Measurements from ENCODE around the gene PLEKHM1.

Gene PLEKHM1

DNA sequence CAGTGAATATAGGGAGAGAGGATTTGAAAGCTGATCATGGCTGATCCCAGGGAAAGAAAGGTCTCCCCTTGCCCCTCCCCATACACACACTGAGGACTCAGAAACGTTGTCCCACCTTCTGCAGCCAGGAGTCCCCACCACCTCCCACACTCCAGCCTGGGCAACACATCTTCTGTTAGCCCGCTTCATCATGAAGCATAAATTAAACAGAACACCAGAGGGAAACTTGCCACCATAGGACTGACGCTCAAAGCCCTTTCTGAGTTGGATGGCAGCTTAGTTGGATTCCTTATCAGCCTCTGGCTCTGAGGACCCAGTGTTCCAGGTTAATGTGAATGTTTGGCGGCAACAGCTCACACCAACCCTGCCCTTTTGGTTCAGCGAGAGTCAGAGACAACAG lies 91.7 kb downstream of the PLEKHM1 start:
- DNase-seq (ENCODE audit: low read depth in 2 of 2), result no peak

DNA sequence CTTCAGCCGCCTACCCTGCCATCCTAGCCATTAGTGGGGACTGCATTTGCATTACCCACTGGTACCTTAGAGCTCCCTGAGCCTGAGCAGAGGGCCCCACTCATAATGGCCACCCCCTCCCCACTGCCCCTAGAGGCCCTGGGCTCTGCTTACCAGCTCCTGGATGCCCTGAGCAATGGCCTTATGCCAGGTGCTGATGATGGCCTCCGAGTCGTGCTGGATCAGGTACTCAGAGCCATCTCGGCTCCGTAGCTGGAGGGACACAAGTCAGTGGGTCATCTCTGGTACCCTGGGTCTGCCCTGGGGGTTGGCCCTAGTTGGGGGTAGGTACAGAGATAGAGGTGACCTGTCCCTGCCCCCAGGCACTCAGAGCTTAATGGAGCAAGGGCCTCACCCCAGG lies 92.7 kb downstream of the PLEKHM1 start:
- DNase-seq (ENCODE audit: low read depth in 2 of 2), result no peak

DNA sequence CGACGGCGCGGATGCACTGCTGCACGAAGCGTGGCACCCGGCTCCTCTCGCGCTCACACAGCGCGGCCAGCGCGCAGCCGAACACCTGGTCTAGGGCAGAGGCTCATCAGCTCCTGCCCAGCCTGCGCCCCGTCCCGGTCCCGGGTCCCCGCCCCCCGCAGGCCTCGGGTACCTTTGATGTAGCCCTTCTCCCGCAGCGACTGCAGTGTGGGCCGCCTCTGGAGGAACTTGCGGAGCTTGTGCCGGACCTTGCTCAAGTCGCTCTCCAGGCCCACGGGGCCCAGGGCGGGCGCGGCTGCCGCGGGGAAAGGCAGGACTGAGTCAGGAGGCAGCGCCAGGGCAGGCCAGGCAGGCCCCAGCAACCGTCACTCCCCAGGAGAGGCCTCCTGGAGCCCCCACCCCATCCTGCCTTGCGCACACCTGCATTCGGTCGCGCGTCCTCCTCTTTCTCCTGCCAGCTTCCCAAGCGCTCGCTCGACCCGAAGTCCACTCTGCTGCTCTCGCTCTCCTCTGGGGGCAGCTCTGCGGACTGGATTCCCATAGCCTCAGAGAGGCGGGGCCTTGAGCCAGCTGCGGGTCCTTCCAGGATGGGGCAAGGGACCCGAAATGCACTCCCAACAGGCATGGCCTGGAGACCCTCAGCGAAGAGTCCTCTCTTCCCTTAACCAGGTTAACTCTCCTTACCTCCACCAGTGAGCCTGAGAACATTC lies 93.9 kb downstream of the PLEKHM1 start:
- DNase-seq (ENCODE audit: low read depth in 2 of 2), result no peak

DNA sequence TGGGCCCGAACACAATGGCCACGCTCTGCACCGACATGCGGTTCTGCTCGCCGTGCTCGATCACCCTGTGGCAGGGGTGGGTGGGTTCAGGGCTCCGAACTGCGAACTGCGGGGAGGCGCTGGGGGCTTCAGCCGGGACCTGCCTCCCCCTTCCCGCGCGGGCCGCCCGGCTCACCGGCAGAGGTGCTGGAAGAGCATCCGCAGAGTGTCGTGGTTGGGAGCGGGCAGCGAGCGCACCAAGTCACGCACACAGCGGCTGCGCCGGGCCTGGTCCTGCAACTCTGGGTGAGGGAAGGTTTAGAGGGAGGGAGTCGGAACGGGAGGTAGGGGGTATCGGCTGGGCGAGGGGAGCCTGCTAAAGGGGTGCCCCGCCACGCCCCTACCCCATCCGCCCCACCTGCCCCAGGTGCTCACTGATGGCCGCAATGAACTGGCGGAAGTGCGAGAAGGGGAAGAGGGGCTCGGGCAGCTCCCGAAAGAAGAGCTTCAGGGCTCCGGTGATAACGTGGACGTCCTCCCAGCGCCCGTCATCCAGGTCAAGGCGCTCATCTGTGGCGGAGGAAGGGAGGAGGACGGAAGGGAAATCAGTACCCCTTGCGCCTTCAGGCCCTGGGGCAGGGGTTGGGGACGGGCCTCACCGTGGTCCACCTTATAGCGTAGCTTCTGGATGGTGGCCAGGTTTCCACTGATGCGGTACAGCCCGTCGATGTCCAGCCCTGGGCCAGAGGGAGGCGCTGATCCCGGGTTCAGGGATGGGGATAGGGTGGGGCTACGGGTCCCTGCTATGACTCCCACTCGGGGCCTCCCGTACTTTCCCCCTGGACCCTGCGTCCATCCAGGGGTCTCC lies 94.7 kb downstream of the PLEKHM1 start:
- DNase-seq (ENCODE audit: low read depth in 2 of 2), result no peak

DNA sequence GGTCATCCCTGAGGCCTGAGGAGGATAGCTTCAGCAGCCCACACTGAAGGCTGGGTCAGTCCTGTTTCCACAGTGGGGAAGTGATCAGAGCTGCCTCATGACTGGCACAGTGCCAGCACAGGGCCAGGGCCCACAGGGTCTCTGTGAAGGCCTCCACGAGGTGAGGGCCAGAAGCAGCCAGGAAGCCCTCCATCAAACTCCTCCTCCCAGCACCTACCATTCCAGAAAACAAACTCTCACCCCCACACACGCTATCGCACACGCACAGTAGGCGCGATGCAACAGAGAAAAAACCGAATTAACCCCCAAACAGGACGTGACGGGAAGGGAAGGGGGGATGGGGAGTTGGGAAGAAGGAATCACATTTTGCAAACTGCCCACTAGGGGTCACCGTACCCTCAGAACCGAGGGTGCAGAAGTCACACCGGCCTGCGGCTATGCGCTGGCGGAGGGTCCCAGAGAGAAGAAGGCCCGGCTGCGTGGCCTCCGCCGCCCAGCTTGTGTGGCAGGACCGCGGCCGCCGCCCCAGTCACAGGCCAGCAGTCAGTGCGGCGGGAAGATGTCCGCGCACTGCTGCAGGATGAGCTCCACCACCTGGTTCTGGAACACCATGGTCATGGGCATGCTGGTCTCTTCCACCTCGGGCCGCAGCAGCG lies 95.5 kb downstream of the PLEKHM1 start:
- DNase-seq (ENCODE audit: low read depth in 2 of 2), result no peak

DNA sequence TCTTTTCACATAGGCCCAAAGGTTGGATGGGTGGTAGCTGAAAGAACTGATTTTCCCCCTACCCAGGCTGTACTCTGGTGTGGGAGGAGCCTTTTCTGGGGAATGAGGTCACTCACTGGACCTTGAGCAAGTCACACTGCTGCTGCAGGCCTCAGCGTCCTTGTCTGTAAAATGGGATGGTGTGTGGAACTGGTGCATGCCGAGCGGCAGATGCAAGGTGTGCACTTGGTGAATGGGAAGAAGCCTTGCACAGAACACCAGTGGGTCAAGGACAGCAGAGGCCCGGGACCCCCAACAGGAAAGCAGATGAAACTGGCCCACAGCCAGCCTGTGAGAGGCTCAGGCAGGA lies 96.0 kb downstream of the PLEKHM1 start:
- DNase-seq (ENCODE audit: low read depth in 2 of 2), result no peak

DNA sequence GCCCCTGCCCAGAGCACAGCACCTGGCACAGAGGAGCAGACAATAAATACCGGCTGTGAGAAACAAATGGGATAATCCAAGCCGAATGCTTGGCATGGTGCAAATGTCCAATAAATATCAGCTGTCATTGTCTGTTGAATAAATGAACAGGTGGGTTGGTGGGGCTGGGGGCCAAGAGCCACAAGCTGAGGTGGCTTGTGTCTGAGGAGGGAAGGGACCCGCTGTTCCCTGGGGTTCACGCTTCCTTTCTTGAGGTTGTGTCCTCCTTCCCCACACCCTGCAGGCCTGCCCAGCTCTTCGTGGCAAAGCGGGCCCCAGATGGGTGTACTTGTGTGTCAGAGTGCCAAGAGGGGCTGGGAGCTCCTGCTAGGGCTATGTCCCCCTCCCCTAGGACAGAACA lies 96.4 kb downstream of the PLEKHM1 start:
- no peak for DNase-seq (ENCODE audit: low read depth in 2 of 2)

DNA sequence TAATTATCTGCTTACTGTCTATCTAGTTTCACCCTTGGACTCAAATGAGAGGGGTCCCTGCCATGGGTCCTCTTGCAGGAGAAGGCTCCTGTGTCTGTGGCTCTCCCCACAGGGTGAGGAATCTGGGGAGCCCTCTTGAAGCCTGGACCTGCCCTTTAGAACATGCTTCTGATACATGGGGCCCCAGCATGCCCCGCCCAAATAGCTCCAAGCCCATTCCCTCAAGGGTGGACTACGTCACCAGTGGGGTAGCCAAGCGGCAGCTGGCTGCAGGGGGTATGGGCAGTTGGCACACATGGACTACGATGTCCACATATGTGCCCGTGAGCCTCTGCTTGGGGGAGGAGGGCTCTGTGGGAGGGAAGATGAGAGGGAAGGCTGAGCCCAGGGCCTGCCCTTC lies 97.1 kb downstream of the PLEKHM1 start:
- no peak for DNase-seq (ENCODE audit: low read depth in 2 of 2)

DNA sequence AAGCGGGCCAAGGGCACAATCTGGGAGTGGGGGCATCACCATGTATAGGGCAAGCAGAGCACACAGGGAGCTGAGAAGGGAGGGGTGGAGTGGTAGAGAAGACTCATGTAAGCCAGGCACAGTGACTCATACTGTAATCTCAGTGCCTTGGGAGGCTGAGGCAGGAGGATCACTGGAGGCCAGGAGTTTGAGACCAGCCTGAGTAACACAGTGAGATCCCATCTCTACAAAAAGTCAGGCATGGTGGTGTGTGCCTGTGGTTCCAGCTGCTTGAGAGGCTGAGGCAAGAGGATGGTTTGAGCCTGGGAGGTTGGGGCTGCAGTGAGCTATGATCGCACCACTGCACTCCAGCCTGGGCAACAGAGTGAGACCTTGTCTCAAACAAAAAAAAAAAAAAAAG lies 98.6 kb downstream of the PLEKHM1 start:
- DNase-seq (ENCODE audit: low read depth in 2 of 2), result no peak

DNA sequence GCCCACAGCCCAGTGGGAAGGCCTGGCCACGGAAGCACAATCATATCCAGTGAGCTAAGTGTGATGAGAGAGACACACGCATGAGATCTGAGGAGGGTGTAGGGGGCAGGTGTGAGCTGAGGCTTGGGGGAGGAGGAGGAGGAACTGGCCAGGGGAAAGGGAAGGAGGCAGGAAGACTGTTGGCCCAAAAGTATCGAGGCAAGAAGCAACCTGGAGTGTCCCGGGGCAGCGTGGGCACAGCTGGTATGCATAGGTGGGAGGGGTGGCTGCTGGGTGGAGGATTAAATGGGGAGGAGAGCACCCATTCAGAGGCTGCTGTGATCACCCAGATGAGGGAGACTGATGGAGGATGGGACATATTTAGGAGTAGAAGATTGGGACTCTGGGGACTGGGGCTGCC lies 99.2 kb downstream of the PLEKHM1 start:
- DNase-seq (ENCODE audit: low read depth in 2 of 2), result no peak

DNA sequence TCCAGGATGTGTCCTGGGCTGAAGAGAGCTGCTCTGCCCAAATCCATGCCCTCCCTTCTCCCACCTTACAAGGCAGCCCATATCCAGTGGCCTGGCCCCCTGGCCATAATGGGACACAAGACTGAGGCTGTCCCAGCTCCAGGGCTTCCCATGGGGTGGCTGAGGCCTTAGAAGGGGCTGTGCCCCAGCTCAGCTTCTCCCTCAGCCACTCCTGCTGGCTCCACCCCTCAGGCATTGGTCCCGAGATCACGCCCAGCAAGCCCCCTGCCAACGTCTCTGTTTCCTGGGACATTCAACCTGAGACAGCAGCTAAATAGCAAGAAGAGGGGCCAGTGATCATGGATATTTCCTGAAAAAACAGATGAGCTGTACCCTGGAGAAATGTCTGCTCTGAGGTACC lies 101.2 kb downstream of the PLEKHM1 start:
- no peak for DNase-seq (ENCODE audit: low read depth in 2 of 2)

DNA sequence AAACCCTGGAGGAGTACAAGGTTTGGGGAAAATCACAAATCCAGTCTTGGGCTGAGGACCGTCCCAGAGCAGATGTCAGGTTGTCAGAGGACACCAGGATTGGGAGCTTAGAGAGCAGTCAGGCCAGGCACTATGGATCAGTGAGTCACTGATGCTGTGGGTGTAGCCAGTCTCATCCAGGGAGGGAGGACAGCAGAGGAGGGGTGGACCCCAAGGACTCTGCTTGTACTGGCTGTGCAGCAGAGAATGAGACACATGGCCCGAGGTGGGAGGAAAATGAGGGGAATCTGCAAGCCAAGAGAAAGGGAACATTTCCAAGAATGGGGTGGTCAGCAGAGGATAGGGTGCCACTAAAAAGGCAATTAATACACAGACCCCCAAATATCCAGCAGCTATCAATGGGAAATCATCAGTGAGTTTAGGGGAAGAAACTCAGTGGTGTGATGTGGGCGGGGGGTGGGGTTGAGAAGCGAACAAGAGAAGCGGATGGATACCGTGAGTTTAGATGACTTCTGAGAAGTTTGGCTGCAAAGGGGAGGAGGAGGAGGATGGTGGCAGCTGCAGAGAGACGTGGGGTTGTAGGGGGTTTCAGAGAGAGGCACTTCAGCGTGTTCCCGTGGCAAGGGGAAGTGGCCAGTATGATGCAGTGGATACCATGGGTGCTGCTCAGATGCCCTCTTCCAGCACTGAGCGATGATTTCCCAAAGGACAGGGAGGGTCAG lies 101.8 kb downstream of the PLEKHM1 start:
- no peak for DNase-seq (ENCODE audit: low read depth in 2 of 2)

DNA sequence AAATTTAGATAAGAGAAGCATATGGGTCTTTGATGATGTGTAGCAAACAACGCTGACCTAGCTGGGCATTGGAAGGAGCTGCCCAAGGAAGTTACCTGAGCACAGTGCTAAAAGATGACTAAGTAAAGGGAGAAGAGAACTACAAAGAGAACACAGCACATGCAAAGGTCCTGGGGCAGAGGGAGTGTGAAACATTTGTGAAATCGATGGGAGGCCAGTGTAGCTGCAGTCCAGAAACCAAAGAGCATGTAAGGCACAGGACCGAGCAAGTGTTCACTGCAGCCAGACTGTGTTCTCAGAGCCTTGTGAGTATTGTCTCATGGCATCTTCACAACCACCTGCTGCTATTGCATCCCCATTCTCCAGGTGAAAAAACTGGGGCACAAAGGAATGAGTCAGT lies 102.8 kb downstream of the PLEKHM1 start:
- no peak for DNase-seq (ENCODE audit: low read depth in 2 of 2)

DNA sequence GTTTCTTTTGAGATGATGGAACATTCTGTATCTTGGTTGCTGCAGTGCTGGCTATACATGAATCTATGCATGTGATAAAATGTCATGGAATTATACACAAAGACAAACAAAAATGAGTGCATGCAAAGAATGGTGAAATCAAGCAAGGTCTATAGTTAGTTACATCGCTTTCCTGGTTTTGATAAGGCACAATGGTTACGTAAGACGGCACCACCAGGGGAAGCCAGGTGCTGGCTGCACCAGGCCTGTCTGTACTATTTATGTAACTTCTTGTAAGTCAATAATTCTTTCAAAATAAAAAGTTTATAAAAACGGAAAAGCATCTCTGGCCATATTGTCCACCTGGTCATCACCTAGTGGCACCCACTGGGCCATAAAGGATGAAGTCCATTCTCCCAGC lies 104.3 kb downstream of the PLEKHM1 start:
- no peak for DNase-seq (ENCODE audit: low read depth in 2 of 2)
